GM12872 (cell line): Measurements from ENCODE around the gene EPHA4.

Experiments
- CTCF ChIP-seq: IDR thresholded peaks from 3 replicates; pipeline ENCODE4 v1.5.1; 2011; ENCODE audit warnings: low read depth, mild to moderate bottlenecking, low read length, moderate library complexity; ENCODE audit not compliant: insufficient read depth

The EPHA4 gene

GRCh38 chr2:221515864-221516263 lies 56.2 kb downstream of the EPHA4 start:
- no peak for TF ChIP-seq CTCF

GRCh38 chr2:221514305-221515040 lies 57.6 kb downstream of the EPHA4 start:
- TF ChIP-seq CTCF, result no peak

GRCh38 chr2:221513232-221513631 lies 58.9 kb downstream of the EPHA4 start:
- no peak for TF ChIP-seq CTCF

GRCh38 chr2:221506469-221506868 lies 65.6 kb downstream of the EPHA4 start:
- TF ChIP-seq CTCF, result no peak

- TF ChIP-seq CTCF, result no peak
Measured at GRCh38 chr2:221505605-221506004, 66.5 kb downstream of the EPHA4 start.

GRCh38 chr2:221504905-221505304 lies 67.2 kb downstream of the EPHA4 start:
- no peak for TF ChIP-seq CTCF

GRCh38 chr2:221503965-221504364 lies 68.1 kb downstream of the EPHA4 start:
- TF ChIP-seq CTCF, result no peak
